DMS114 treated with DMSO at 0.1 percent for 48 hours (cell line): ENCODE data around the gene TEK.

Source experiments
- DNase-seq: peaks from one replicate; lab custom pipeline; 2025; ENCODE audit not compliant: unreplicated experiment; lab: John Stamatoyannopoulos, UW

The TEK gene

GRCh38 chr9:27176971-27177370 is 67.9 kb downstream of the TEK start:
- no peak for DNase-seq

GRCh38 chr9:27179245-27179865 is 70.3 kb downstream of the TEK start:
- no peak for DNase-seq

- no peak for DNase-seq
Measured at GRCh38 chr9:27181381-27181780, 72.4 kb downstream of the TEK start.

GRCh38 chr9:27182421-27182820 is 73.4 kb downstream of the TEK start:
- DNase-seq = no peak

- no peak for DNase-seq
Measured at GRCh38 chr9:27183131-27183530, 74.1 kb downstream of the TEK start.

GRCh38 chr9:27183701-27184100 is 74.7 kb downstream of the TEK start:
- DNase-seq = no peak

- DNase-seq = no peak
Measured at GRCh38 chr9:27184556-27185351, 75.7 kb downstream of the TEK start.

GRCh38 chr9:27188426-27188825 is 79.4 kb downstream of the TEK start:
- DNase-seq = no peak

GRCh38 chr9:27189426-27189825 is 80.4 kb downstream of the TEK start:
- DNase-seq = no peak

- DNase-seq = no peak
Measured at GRCh38 chr9:27192291-27192960, 83.4 kb downstream of the TEK start.

- DNase-seq = no peak
Measured at GRCh38 chr9:27193886-27194285, 84.9 kb downstream of the TEK start.

- DNase-seq = no peak
Measured at GRCh38 chr9:27194401-27195091, 85.5 kb downstream of the TEK start.

- no peak for DNase-seq
Measured at GRCh38 chr9:27195191-27195590, 86.2 kb downstream of the TEK start.

GRCh38 chr9:27196383-27196782 is 87.4 kb downstream of the TEK start:
- no peak for DNase-seq

- no peak for DNase-seq
Measured at GRCh38 chr9:27198190-27198589, 89.2 kb downstream of the TEK start.

- no peak for DNase-seq
Measured at GRCh38 chr9:27202056-27202455, 93.0 kb downstream of the TEK start.

- no peak for DNase-seq
Measured at GRCh38 chr9:27203783-27204182, 94.8 kb downstream of the TEK start.

GRCh38 chr9:27204578-27204977 is 95.6 kb downstream of the TEK start:
- DNase-seq = no peak

GRCh38 chr9:27205198-27205597 is 96.2 kb downstream of the TEK start:
- DNase-seq = no peak

GRCh38 chr9:27206041-27206440 is 97.0 kb downstream of the TEK start:
- no peak for DNase-seq

- DNase-seq = no peak
Measured at GRCh38 chr9:27209034-27209433, 100.0 kb downstream of the TEK start.

- no peak for DNase-seq
Measured at GRCh38 chr9:27210588-27210987, 101.6 kb downstream of the TEK start.
